ENCODE results near the gene NRIP1.

NRIP1 gene

GRCh38 chr21:15015622-15016471, 49.0 kb downstream of the NRIP1 start:
- no peak overlapping the region for H3K4me3 ChIP-seq (ENCODE audit: control insufficient read depth, low read depth, low read length)
- no peak for TF ChIP-seq CTCF (IDR thresholded peaks at IDR 0.05; ENCODE audit: control insufficient read depth, insufficient read depth, low read depth, low read length, missing control alignments)
- DNase-seq (ENCODE audit: low read depth) = peak; percentile 93

GRCh38 chr21:15014221-15014620, 50.6 kb downstream of the NRIP1 start:
- no peak for TF ChIP-seq CTCF (IDR thresholded peaks at IDR 0.05; ENCODE audit: control insufficient read depth, insufficient read depth, low read depth, low read length, missing control alignments)
- no peak for DNase-seq (ENCODE audit: low read depth)
- no peak overlapping the region for H3K4me3 ChIP-seq (ENCODE audit: control insufficient read depth, low read depth, low read length)

- TF ChIP-seq CTCF (IDR thresholded peaks at IDR 0.05; ENCODE audit: control insufficient read depth, insufficient read depth, low read depth, low read length, missing control alignments) = no peak
- no peak for DNase-seq (ENCODE audit: low read depth)
- H3K4me3 ChIP-seq (ENCODE audit: control insufficient read depth, low read depth, low read length) = no peak overlapping the region
These were observed 52.8 kb downstream of the NRIP1 start for GRCh38 chr21:15011967-15012366.

GRCh38 chr21:15010645-15011044, 54.2 kb downstream of the NRIP1 start:
- TF ChIP-seq CTCF (IDR thresholded peaks at IDR 0.05; ENCODE audit: control insufficient read depth, insufficient read depth, low read depth, low read length, missing control alignments) = no peak
- H3K4me3 ChIP-seq (ENCODE audit: control insufficient read depth, low read depth, low read length) = no peak overlapping the region
- no peak for DNase-seq (ENCODE audit: low read depth)

GRCh38 chr21:15009837-15010363, 54.9 kb downstream of the NRIP1 start:
- no peak overlapping the region for H3K4me3 ChIP-seq (ENCODE audit: control insufficient read depth, low read depth, low read length)
- no peak for TF ChIP-seq CTCF (IDR thresholded peaks at IDR 0.05; ENCODE audit: control insufficient read depth, insufficient read depth, low read depth, low read length, missing control alignments)
- DNase-seq (ENCODE audit: low read depth) = no peak

GRCh38 chr21:15007716-15008296, 57.0 kb downstream of the NRIP1 start:
- H3K4me3 ChIP-seq (ENCODE audit: control insufficient read depth, low read depth, low read length) = no peak overlapping the region
- no peak for DNase-seq (ENCODE audit: low read depth)
- no peak for TF ChIP-seq CTCF (IDR thresholded peaks at IDR 0.05; ENCODE audit: control insufficient read depth, insufficient read depth, low read depth, low read length, missing control alignments)
